Upper lobe of left lung (tissue), 4 donors: ENCODE measurements around the gene ABL2.

ENCODE experiments used
- CTCF ChIP-seq, 6 experiments: fragments of 450-650 bp in 4 of 6; fragments of 200-600 bp in 2 of 6; sonication (generic) in 2 of 6; IDR thresholded peaks; one replicate each; pipeline ENCODE4 v1.5.1; 2016 to 2019; ENCODE audit warnings: antibody characterized with exemption in 6 of 6
- EP300 ChIP-seq, 4 donors: sonication (generic); formaldehyde crosslinking; IDR thresholded peaks; one replicate each; pipeline ENCODE4 v1.5.1; 2017; ENCODE audit warnings: antibody characterized with exemption in 4 of 4, control low read depth in 2 of 4
- POLR2A ChIP-seq, 4 donors: fragments of 450-650 bp; IDR thresholded peaks; one replicate each; pipeline ENCODE4 v1.5.1; 2016 to 2017; ENCODE audit warnings: antibody characterized with exemption in 4 of 4, mild to moderate bottlenecking in 2 of 4
- POLR2AphosphoS5 ChIP-seq, 2 donors: sonication (generic); formaldehyde crosslinking; IDR thresholded peaks; one replicate each; pipeline ENCODE4 v1.5.1; 2017; ENCODE audit warnings: antibody characterized with exemption in 2 of 2

- TF ChIP-seq CTCF (IDR thresholded peaks at IDR 0.05) (no peak), POLR2A (IDR thresholded peaks at IDR 0.05) (no peak), POLR2AphosphoS5 (IDR thresholded peaks at IDR 0.05) (no peak), EP300 (IDR thresholded peaks at IDR 0.05) (no peak)
Measured at GRCh38 chr1:179262183-179262582, 32.7 kb upstream of the ABL2 start.
